AG09309 (cell line): ENCODE measurements around the gene HMBS.

Experiments used
- DNase-seq: peaks from one replicate; pipeline ENCODE4 v3.0.0-alpha.2; 2010; ENCODE audit warnings: low read depth
- H3K4me3 ChIP-seq: 2 replicates; pipeline ENCODE4 v1.5.1; 2011; ENCODE audit warnings: mild to moderate bottlenecking, low read depth, low read length, moderate library complexity; ENCODE audit not compliant: control insufficient read depth
- CTCF ChIP-seq: IDR thresholded peaks from 2 replicates; pipeline ENCODE4 v1.5.1; 2011; ENCODE audit warnings: mild to moderate bottlenecking, low read depth, low read length, inconsistent platforms; ENCODE audit not compliant: insufficient read depth, control insufficient read depth; ENCODE audit errors: missing control alignments

HMBS gene

GRCh38 chr11:119067371-119068222, 17.1 kb upstream of the HMBS start, which contains the start of gene VPS11:
VPS11 (plus strand) TSS chr11:119067818; CDS start chr11:119067824, 6 bp downstream.
- DNase-seq, result peak; percentile 72
- no peak for TF ChIP-seq CTCF
- peak within 1 kb of the TSS; percentile 83 for H3K4me3 ChIP-seq

GRCh38 chr11:119077839-119078238, 6.8 kb upstream of the HMBS start:
- no peak for TF ChIP-seq CTCF
- H3K4me3 ChIP-seq, result no peak overlapping the region
- DNase-seq, result no peak

DNA sequence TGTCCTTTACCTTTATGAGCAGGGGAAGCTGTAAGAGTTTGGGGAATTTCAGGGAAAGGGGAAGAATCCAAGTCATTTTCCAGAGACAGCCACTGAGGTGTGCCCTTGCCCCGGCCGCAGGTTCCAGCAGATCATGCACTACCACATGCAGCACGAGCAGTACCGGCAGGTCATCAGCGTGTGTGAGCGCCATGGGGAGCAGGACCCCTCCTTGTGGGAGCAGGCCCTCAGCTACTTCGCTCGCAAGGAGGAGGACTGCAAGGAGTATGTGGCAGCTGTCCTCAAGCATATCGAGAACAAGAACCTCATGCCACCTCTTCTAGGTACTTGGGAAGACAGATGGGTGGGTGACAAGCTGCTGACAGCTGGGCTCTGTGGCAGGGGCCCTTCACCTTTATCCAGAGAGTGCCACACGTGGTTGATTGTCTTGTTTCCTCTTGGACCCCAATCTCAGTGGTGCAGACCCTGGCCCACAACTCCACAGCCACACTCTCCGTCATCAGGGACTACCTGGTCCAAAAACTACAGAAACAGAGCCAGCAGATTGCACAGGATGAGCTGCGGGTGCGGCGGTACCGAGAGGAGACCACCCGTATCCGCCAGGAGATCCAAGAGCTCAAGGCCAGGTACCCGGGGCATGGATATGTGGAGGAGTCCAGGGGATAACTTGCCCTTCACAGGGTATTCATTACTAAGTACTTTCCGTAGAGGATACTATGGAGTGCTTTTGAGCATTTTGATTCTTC, 5.8 kb upstream of the HMBS start:
- H3K4me3 ChIP-seq, result no peak overlapping the region
- TF ChIP-seq CTCF, result no peak

GRCh38 chr11:119081682-119082260, 2.9 kb upstream of the HMBS start:
- no peak for TF ChIP-seq CTCF
- DNase-seq, result no peak
- no peak overlapping the region for H3K4me3 ChIP-seq

More for the DNA sequence above, 5.8 kb upstream of the HMBS start:
- DNase-seq, result no peak

- DNase-seq, result no peak
- TF ChIP-seq CTCF, result no peak
- peak overlapping the region; percentile 68 for H3K4me3 ChIP-seq
Measured at GRCh38 chr11:119085437-119085847, 761 bp downstream of the HMBS start.

- no peak for TF ChIP-seq CTCF
- no peak overlapping the region for H3K4me3 ChIP-seq
- DNase-seq, result no peak
Measured at GRCh38 chr11:119087123-119087522, 2.4 kb downstream of the HMBS start.
